Neuronal stem cell (in vitro differentiated cells): Measurements from ENCODE around the gene ZNF443.
"Not testable (repeated sequence)": the region's sequence is repeated elsewhere in the genome, so short reads cannot be mapped to it uniquely, and the experiment has no call there.

Experiments
- DNase-seq: peaks from one replicate; pipeline ENCODE4 v3.0.0-alpha.2; 2013; ENCODE audit warnings: low spot score
- H2AFZ ChIP-seq: one replicate; pipeline ENCODE4 v1.6.1; 2013; ENCODE audit warnings: mild to moderate bottlenecking, low read length, inconsistent platforms
- H2AK5ac ChIP-seq: 2 replicates; pipeline ENCODE4 v1.6.1; 2013; ENCODE audit warnings: low read depth, mild to moderate bottlenecking, inconsistent platforms, low read length, moderate library complexity, mixed read lengths
- H2BK120ac ChIP-seq: 2 replicates; pipeline ENCODE4 v1.6.1; 2013; ENCODE audit warnings: low read depth, mild to moderate bottlenecking, inconsistent platforms, low read length, moderate library complexity, mixed read lengths
- H2BK12ac ChIP-seq: one replicate; pipeline ENCODE4 v1.6.1; 2013; ENCODE audit warnings: low read length, inconsistent platforms
- H2BK15ac ChIP-seq: 2 replicates; pipeline ENCODE4 v1.6.1; 2013; ENCODE audit warnings: mild to moderate bottlenecking, low read length, inconsistent platforms, mixed read lengths
- H2BK5ac ChIP-seq: one replicate; pipeline ENCODE4 v1.6.1; 2013; ENCODE audit warnings: inconsistent platforms, mild to moderate bottlenecking, low read length, moderate library complexity
- H3K14ac ChIP-seq: one replicate; pipeline ENCODE4 v1.6.1; 2013; ENCODE audit warnings: low read length, inconsistent platforms
- H3K18ac ChIP-seq: 2 replicates; pipeline ENCODE4 v1.6.1; 2013; ENCODE audit warnings: low read length, inconsistent platforms
- H3K23ac ChIP-seq: 2 replicates; pipeline ENCODE4 v1.6.1; 2013; ENCODE audit warnings: low read depth, mild to moderate bottlenecking, mixed read lengths, low read length, inconsistent platforms; ENCODE audit not compliant: poor library complexity
- H3K27ac ChIP-seq: replicated peaks from 3 replicates; pipeline ENCODE4 v1.5.1; 2013; ENCODE audit warnings: low read length, inconsistent platforms
- H3K27me3 ChIP-seq, 3 experiments: 2 replicates each; pipeline ENCODE4 v1.6.1; 2013; ENCODE audit warnings: low read length in 3 of 3, mild to moderate bottlenecking in 2 of 3, inconsistent platforms in 1 of 3, low read depth in 1 of 3, mixed read lengths in 1 of 3, moderate library complexity in 1 of 3; ENCODE audit not compliant: control insufficient read depth in 3 of 3, insufficient read depth in 3 of 3
- H3K36me3 ChIP-seq, 2 donors: replicated peaks in 1 of 2; 2 replicates each; pipeline ENCODE4 v1.6.1; 2013; ENCODE audit warnings: low read length in 2 of 2; ENCODE audit not compliant: control insufficient read depth in 2 of 2, insufficient read depth in 2 of 2
- H3K4ac ChIP-seq: 2 replicates; pipeline ENCODE4 v1.6.1; 2013; ENCODE audit warnings: inconsistent platforms, mild to moderate bottlenecking, low read length, moderate library complexity
- H3K4me1 ChIP-seq, 2 donors: 1 replicate in 1 of 2; 2 replicates in 1 of 2; pipeline ENCODE4 v1.6.1; 2013; ENCODE audit warnings: low read length in 2 of 2, low read depth in 1 of 2; ENCODE audit not compliant: control insufficient read depth in 2 of 2, insufficient read depth in 1 of 2
- H3K4me2 ChIP-seq: one replicate; pipeline ENCODE4 v1.6.1; 2013; ENCODE audit warnings: mild to moderate bottlenecking, low read length, inconsistent platforms; ENCODE audit not compliant: insufficient read depth, poor library complexity, severe bottlenecking
- H3K4me3 ChIP-seq, 2 donors: 2 replicates each; pipeline ENCODE4 v1.5.1; 2013; ENCODE audit warnings: low read length in 2 of 2, mild to moderate bottlenecking in 2 of 2, inconsistent platforms in 1 of 2, moderate library complexity in 1 of 2
- H3K79me1 ChIP-seq: one replicate; pipeline ENCODE4 v1.6.1; 2013; ENCODE audit warnings: low read depth, mild to moderate bottlenecking, inconsistent platforms, low read length, moderate library complexity
- H3K9ac ChIP-seq: one replicate; pipeline ENCODE4 v1.6.1; 2013; ENCODE audit warnings: mild to moderate bottlenecking, low read depth, low read length, inconsistent platforms; ENCODE audit not compliant: poor library complexity
- H3K9me3 ChIP-seq, 2 donors: replicated peaks in 1 of 2; 2 replicates each; pipeline versions ENCODE3 to v1.6.1; 2013; ENCODE audit warnings: low read length in 2 of 2, mild to moderate bottlenecking in 2 of 2, inconsistent platforms in 1 of 2, low read depth in 1 of 2, mixed read lengths in 1 of 2, moderate library complexity in 1 of 2; ENCODE audit not compliant: control insufficient read depth in 2 of 2, insufficient read depth in 1 of 2
- H4K8ac ChIP-seq: one replicate; pipeline ENCODE4 v1.6.1; 2013; ENCODE audit warnings: low read depth, mild to moderate bottlenecking, inconsistent platforms, low read length, moderate library complexity
- H4K91ac ChIP-seq: one replicate; pipeline ENCODE4 v1.6.1; 2013; ENCODE audit warnings: low read length, low read depth, mild to moderate bottlenecking, inconsistent platforms; ENCODE audit not compliant: poor library complexity
- WGBS, 2 donors: extraction: QIAGEN DNeasy Blood & Tissue Kit; methylation state at CpG; one replicate each; pipeline ENCODE4 v1.1.7; 2013; ENCODE audit warnings: missing lambda C conversion rate in 2 of 2, mixed read lengths in 1 of 2; ENCODE audit not compliant: insufficient read length in 2 of 2, insufficient replicate concordance in 1 of 2; ENCODE audit errors: extremely low coverage in 2 of 2; 5-methylcytosine and 5-hydroxymethylcytosine counted together

ZNF443 gene

GRCh38 chr19:12464139-12464538, 23.3 kb upstream of the ZNF443 start:
- not testable (repeated sequence) for H3K27ac ChIP-seq, H2AFZ ChIP-seq, H2BK5ac ChIP-seq, H4K91ac ChIP-seq, H3K4me2 ChIP-seq, H2BK120ac ChIP-seq, DNase-seq, H3K23ac ChIP-seq, H4K8ac ChIP-seq, H3K4me1 ChIP-seq, H3K27me3 ChIP-seq, H2BK15ac ChIP-seq, H3K79me1 ChIP-seq, H3K18ac ChIP-seq, H3K14ac ChIP-seq, H3K4ac ChIP-seq, H2AK5ac ChIP-seq, H2BK12ac ChIP-seq, H3K4me3 ChIP-seq, H3K9ac ChIP-seq
- Histone ChIP-seq H3K9me3 (peaks cover 17 to 84% of the 10 kb centered on the region in 2 donors), H3K36me3 (peaks cover 4 to 72% of the 10 kb centered on the region in 2 donors)
- WGBS, 2 donors = no CpG with 5 or more reads among the region's 6 CpGs

- Histone ChIP-seq H3K27ac (no peak overlapping the region), H3K79me1 (no peaks in the 10 kb centered on the region), H3K9ac (no peak overlapping the region), H2BK5ac (no peak overlapping the region), H3K27me3 (no peaks in the 10 kb centered on the region), H4K8ac (no peak overlapping the region), H4K91ac (no peak overlapping the region), H3K18ac (no peak overlapping the region), H3K4ac (no peak overlapping the region), H3K4me3 (no peak overlapping the region), H3K23ac (no peak overlapping the region), H3K4me2 (no peak overlapping the region), H2BK12ac (no peak overlapping the region), H3K4me1 (no peaks in the 10 kb centered on the region), H3K9me3 (peaks cover 15 to 89% of the 10 kb centered on the region in 2 donors), H3K14ac (no peak overlapping the region), H3K36me3 (peaks cover 0 to 31% of the 10 kb centered on the region in 2 donors), H2AFZ (no peak overlapping the region), H2BK15ac (no peak overlapping the region), H2AK5ac (no peak overlapping the region), H2BK120ac (no peak overlapping the region)
- DNase-seq = no peak
- WGBS, 2 donors = no CpG with 5 or more reads among the region's 6 CpGs
Measured at GRCh38 chr19:12453495-12453894, 12.7 kb upstream of the ZNF443 start.

- no peak for DNase-seq
- no peak overlapping the region for H4K8ac ChIP-seq
- no peak overlapping the region for H2AFZ ChIP-seq
- no peak overlapping the region for H2BK5ac ChIP-seq
- no peak overlapping the region for H3K14ac ChIP-seq
- no CpG with 5 or more reads among the region's 10 CpGs for WGBS, 2 donors
- H2BK15ac ChIP-seq = no peak overlapping the region
- no peak overlapping the region for H2AK5ac ChIP-seq
- H3K18ac ChIP-seq = no peak overlapping the region
- H3K4ac ChIP-seq = no peak overlapping the region
- H3K23ac ChIP-seq = no peak overlapping the region
- no peak overlapping the region for H2BK12ac ChIP-seq
- H3K9me3 ChIP-seq = peaks cover 15 to 73% of the 10 kb centered on the region in 2 donors
- H3K4me1 ChIP-seq = no peaks in the 10 kb centered on the region
- H3K4me2 ChIP-seq = no peak overlapping the region
- H2BK120ac ChIP-seq = no peak overlapping the region
- H3K36me3 ChIP-seq = peaks cover 0 to 8% of the 10 kb centered on the region in 2 donors
- H4K91ac ChIP-seq = no peak overlapping the region
- H3K27me3 ChIP-seq = no peaks in the 10 kb centered on the region
- no peak overlapping the region for H3K27ac ChIP-seq
- H3K79me1 ChIP-seq = no peaks in the 10 kb centered on the region
- H3K9ac ChIP-seq = no peak overlapping the region
- no peak overlapping the region for H3K4me3 ChIP-seq
Measured at GRCh38 chr19:12450844-12451243, 10.0 kb upstream of the ZNF443 start.

GRCh38 chr19:12448808-12449207, 8.0 kb upstream of the ZNF443 start:
- no peaks in the 10 kb centered on the region for H3K4me1 ChIP-seq
- H3K36me3 ChIP-seq = peaks cover 0 to 6% of the 10 kb centered on the region in 2 donors
- H3K4ac ChIP-seq = no peak overlapping the region
- peaks cover 11 to 55% of the 10 kb centered on the region in 2 donors for H3K9me3 ChIP-seq
- no peak overlapping the region for H2AFZ ChIP-seq
- H3K18ac ChIP-seq = no peak overlapping the region
- no peak overlapping the region for H3K4me3 ChIP-seq
- H3K9ac ChIP-seq = no peak overlapping the region
- no peak overlapping the region for H2BK12ac ChIP-seq
- no peak overlapping the region for H3K23ac ChIP-seq
- H4K91ac ChIP-seq = no peak overlapping the region
- H3K27ac ChIP-seq = no peak overlapping the region
- H3K27me3 ChIP-seq = no peaks in the 10 kb centered on the region
- H3K4me2 ChIP-seq = no peak overlapping the region
- H2BK15ac ChIP-seq = no peak overlapping the region
- no peak overlapping the region for H2BK5ac ChIP-seq
- no peak overlapping the region for H4K8ac ChIP-seq
- H3K14ac ChIP-seq = no peak overlapping the region
- H2BK120ac ChIP-seq = no peak overlapping the region
- no CpG with 5 or more reads among the region's 2 CpGs for whole genome bisulfite sequencing, 2 donors
- DNase-seq = no peak
- no peak overlapping the region for H2AK5ac ChIP-seq
- H3K79me1 ChIP-seq = no peaks in the 10 kb centered on the region
